Posterior vena cava (tissue), 2 donors: ENCODE measurements around the gene XYLB. TPM values are rescaled to one million over a fixed set of nuclear protein-coding genes. Genes with fewer than 3 reads are reported as not detected.
"Not testable (repeated sequence)": the region's sequence is repeated elsewhere in the genome, so short reads cannot be mapped to it uniquely, and the experiment has no call there.

Experiments
- DNase-seq: peaks from one replicate; pipeline ENCODE4 v3.0.0-alpha.2; 2020; ENCODE audit warnings: low spot score
- intact Hi-C, 2 donors: fragments of 100-400 bp; cut with DNase I; formaldehyde crosslinking; loops; one replicate each; pipeline versions ENCODE4 v1.14.1 to v1.14.2; 2022 to 2023
- total RNA-seq, 2 donors: library from RNA; stranded (reverse); fragmentation: NEBNext Ultra II Directional; extraction: Animal tissue kit (Norgen Biotek cat#: 25700); gene quantifications; one replicate each; pipeline ENCODE4 v1.2.1, GENCODE V29; 2021
- donor health status: DM: yes; HTN: yes; CAD: no.
- donor health status: DM: yes; HTN: yes; CAD: no.

Gene XYLB
- total RNA-seq, 2 donors from 2014 or later, result 4.5 to 6.3 TPM

GRCh38 chr3:38379201-38379770, 32.7 kb downstream of the XYLB start:
- intact Hi-C loops, result no loop called here
- DNase-seq, result no peak

- intact Hi-C loops, result no loop called here
- no peak for DNase-seq
Observed at GRCh38 chr3:38382506-38383080, 36.0 kb downstream of the XYLB start.

- intact Hi-C loops, result no loop called here
- no peak for DNase-seq
Observed at GRCh38 chr3:38383156-38383875, 36.7 kb downstream of the XYLB start.

- intact Hi-C loops, result no loop called here
- DNase-seq, result no peak
Observed at GRCh38 chr3:38386992-38387750, 40.6 kb downstream of the XYLB start.

- intact Hi-C loops, result no loop called here
- DNase-seq, result no peak
Observed at GRCh38 chr3:38387862-38388261, 41.3 kb downstream of the XYLB start.

GRCh38 chr3:38392604-38393163, 46.1 kb downstream of the XYLB start:
- intact Hi-C loops, result no loop called here
- no peak for DNase-seq

- intact Hi-C loops, result no loop called here
- DNase-seq, result no peak
Observed at GRCh38 chr3:38396239-38396638, 49.7 kb downstream of the XYLB start.

GRCh38 chr3:38396861-38397260, 50.3 kb downstream of the XYLB start:
- intact Hi-C loops, result no loop called here
- DNase-seq, result no peak

GRCh38 chr3:38397320-38397719, 50.7 kb downstream of the XYLB start:
- DNase-seq, result no peak

GRCh38 chr3:38401246-38401962, 54.8 kb downstream of the XYLB start:
- intact Hi-C loops, result loop anchor here in 1 of 2 donors (10.0 kb wide), 1 partner anchor 1253 kb away; no protein-coding TSS in a partner anchor
- no peak for DNase-seq

More at GRCh38 chr3:38397320-38397719, 50.7 kb downstream of the XYLB start:
- intact Hi-C loops, result no loop called here

GRCh38 chr3:38404286-38404685, 57.7 kb downstream of the XYLB start:
- intact Hi-C loops, result loop anchor here in 1 of 2 donors (10.0 kb wide), 1 partner anchor 1251 kb away; no protein-coding TSS in a partner anchor
- no peak for DNase-seq

GRCh38 chr3:38411591-38411990, 65.0 kb downstream of the XYLB start:
- intact Hi-C loops, result no loop called here
- DNase-seq, result no peak

- DNase-seq, intact Hi-C loops: not testable (repeated sequence)
Observed at GRCh38 chr3:38420758-38421157, 74.2 kb downstream of the XYLB start.

GRCh38 chr3:38421679-38422336, 75.2 kb downstream of the XYLB start:
- DNase-seq, result no peak
- intact Hi-C loops, result no loop called here

- DNase-seq, intact Hi-C loops: not testable (repeated sequence)
Observed at GRCh38 chr3:38426798-38427426, 80.3 kb downstream of the XYLB start.

GRCh38 chr3:38432871-38433658, 86.5 kb downstream of the XYLB start:
- intact Hi-C loops, DNase-seq: not testable (repeated sequence)

- intact Hi-C loops, DNase-seq: not testable (repeated sequence)
Observed at GRCh38 chr3:38433661-38434060, 87.1 kb downstream of the XYLB start.
